ENCODE results near the gene SPATA21.
A peak's percentile ranks its signal among the peaks of the same experiment; 100 is the strongest.

DNA sequence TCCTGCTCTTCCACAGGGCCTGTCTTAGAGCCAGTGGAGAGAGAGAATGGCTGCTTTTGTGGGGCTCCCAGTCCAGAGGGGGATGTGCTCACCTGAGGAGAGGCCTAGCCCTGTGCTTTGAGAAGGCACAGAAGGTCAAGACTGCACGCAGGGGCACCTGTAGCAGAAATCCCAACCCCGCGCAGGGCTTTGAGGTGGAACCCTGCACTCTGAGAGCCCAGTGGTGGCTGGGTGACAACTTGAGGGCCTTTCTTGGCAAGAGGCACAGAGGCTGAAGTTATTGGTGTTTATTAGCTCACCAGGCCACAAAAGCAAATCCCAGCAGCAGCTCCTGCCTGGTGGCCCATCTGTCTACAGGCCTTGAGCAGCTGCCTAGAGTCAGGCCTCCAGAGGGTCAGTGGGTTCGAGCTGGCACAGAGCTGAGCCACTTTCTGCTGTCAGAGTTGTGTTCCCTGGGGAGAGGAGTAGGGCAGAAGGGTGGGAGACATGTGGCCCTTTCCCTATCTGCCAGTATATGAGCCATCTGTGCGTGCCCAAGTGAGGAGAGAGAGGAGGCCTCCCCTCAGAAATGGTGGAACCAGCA is 38.8 kb downstream of the SPATA21 start:
- TF ChIP-seq POLR2AphosphoS5 (IDR thresholded peaks at IDR 0.05; ENCODE audit: low read depth, low read length) (peak; percentile 62; the same call in 1 of the 2 replicates), POLR2A (IDR thresholded peaks at IDR 0.05; ENCODE audit: low read depth, low read length) (peak; percentile 53; the same call in 1 of the 2 replicates), TAF1 (IDR thresholded peaks at IDR 0.05; ENCODE audit: borderline replicate concordance, low read depth, low read length) (no peak)
